IPS-NIHi7 (cell line): ENCODE data around the gene PLEKHA7.

ENCODE experiments used
- DNase-seq: peaks from one replicate; pipeline ENCODE4 v3.0.0; 2012; ENCODE audit warnings: mixed read lengths; ENCODE audit errors: extremely low spot score

The PLEKHA7 gene

DNA sequence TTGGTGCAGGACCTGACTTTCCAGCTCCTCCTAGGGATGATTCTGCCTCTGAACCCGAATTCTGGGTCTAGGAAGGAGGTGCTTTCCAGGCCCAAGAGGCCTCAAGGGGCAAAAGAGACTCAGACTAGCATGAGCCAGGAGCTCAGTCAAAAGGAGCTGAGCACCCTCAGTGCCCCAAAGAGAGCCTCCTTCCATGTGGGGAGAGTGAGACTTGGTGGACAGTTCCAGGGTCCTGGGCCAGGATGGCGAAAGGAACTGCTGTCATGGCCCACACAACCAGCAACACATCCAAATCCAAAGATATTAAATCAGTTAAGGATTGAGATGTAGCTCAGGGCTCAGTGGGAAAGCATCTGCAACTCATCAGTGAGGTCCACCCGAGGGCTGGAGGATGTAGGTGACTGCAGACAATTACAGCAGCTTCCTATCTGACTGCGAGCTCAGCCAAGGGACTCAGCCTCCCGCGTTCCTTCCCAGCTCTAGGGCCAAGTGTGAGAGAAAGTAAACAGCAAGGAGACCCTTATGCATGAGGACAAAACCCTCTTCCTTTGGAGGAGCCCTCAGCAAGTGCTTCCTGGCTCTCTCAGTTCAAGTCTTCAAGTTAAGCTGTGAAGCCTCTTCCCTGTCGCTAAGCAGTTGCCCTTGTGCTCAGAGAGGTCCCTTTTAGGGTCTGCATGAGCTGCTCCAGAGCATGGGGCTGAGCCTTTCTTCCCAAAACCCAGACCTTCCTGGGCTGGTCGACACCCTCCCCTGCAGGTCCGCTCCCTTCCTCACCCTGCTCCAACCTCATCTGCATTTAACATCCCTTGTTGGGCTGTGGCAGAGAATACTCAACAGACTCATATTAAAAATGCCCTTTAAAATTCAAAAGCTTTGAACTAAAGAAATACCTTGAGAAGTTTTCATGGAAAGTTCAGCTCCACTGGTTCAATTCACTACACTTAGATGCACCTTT is 240.0 kb downstream of the PLEKHA7 start:
- peak; percentile 10 for DNase-seq

GRCh38 chr11:16772141-16772512 is 242.1 kb downstream of the PLEKHA7 start:
- no peak for DNase-seq

DNA sequence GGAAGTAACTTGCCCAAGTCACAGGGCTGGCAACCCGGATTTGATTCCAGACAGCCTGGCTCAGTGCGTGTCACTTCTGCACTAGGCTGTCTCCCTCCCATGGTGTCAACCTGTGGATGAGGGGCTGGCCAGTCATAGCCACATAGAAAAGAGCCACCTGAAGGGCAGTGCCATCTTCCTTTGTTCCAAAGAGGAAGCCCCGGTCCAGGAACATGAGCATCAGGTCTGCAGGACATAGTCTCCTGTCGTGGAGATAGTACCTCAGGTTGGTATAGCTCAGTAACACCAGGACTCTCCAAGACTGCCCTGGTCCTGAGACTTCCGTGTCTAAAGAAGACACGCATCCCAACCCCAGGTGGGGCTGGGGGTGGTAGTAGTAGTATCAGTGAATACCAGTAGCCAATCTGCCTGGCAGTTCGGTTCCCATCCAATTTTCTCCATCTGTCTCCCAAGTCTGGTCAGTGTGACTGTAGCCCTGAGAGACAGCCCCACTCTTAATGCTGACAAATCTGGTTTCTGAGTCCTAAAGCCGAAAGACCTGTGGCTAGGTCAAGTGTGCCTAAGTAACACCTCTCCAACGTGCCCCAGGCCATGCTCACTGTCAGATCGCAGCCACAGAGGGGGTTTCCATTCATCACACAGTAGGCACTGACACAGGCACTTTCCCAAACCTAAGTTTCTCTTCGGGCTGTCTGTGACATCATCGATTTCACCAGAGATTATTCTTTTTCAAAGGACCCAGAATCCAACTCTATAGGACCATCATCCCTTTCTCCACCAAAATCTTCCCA is 242.7 kb downstream of the PLEKHA7 start:
- DNase-seq = peak; percentile 7

DNA sequence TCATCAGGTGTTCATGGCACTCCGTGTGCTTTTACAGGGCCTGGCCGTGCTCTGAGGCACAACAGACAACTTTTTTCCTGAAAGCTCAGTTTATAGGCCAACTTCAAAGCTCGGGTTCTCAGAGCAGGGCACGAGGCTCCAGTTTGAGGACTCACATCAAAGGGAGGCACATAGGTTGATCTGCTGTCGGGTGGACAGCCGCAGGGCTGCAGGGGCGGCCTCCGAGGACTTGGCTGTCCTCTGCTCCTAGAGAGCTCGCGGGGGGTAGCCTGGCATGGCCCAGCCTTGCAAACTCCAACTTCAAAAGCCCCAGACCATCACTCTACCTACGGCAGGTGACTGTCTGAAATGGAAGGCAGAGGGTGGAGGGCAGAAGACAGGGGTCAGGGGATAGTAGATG is 244.2 kb downstream of the PLEKHA7 start:
- DNase-seq = peak; percentile 6

GRCh38 chr11:16769386-16769785 is 244.8 kb downstream of the PLEKHA7 start:
- DNase-seq = peak; percentile 10

DNA sequence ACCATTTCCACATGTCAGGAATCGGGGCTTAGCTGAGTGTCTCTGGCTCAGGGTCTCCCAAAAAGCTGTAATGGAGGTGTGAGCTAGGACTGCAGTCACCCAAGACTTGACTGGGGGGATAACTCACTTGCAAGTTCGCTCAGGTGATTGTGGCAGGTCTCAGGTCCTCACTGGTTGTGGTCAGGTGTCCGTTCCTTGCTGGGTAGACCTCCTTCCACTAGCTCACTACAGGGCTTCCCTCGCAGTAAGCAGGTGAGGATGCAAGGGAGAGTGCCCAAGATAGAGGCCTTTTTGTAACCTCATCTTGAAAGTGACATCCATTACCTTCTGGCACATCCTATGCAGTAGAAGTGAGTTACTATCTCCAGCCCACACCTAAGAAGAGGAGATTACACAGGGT is 246.3 kb downstream of the PLEKHA7 start:
- no peak for DNase-seq

DNA sequence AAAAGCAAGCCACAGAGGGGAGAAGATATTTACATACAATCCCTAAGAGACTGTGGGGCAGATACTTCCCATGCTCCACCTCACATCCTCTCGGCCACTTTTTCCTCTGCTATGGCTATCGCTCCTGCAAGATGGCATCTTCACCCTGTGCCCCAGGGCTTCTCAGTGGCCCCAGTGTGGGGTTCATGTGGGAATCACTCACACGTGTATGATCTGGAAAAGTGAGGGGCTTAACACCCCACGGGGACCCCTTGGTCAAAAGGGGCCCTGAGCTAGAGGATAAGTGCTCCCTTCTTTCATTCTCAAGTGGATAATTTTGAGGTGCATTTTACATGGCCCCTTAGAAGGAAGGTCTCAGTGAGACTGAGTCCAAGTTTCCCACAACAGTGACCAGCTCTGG is 247.1 kb downstream of the PLEKHA7 start:
- no peak for DNase-seq

DNA sequence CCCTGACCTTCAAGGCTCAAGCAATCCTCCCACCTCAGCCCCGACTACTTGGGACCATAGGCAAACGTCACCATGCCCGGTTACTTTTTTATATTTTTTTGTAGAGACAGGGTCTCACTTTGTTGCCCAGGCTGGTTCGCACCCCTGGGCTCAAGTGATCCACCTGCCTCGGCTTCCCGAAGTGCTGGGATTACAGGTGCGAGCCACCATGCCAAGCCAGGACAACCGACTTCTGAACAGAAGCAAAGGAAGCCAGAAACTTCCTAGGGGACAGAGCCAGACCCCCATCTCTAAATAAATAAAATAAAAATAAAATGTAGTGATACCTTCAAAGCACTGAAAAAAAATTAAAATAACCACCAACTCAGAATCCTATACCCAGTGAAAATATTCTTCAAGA is 249.3 kb downstream of the PLEKHA7 start:
- no peak for DNase-seq

DNA sequence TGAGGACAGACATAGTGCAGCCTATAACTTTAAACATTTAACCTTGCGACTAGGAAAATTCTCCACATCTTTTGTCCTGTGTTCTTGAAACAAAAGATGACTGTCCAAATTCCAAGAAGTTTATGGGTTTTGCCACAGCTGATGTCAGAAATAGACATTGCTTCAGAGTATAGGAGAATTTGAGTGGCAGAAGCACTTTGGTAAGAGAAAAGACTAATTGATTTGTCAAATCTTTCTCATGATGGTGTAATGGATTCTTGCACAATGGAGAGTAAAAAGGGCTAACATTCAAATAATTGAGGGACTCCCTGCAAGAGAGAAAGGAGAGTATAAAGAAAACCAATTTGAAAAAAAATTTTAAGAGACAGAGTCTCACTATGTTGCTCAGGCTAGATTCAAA is 250.5 kb downstream of the PLEKHA7 start:
- no peak for DNase-seq

DNA sequence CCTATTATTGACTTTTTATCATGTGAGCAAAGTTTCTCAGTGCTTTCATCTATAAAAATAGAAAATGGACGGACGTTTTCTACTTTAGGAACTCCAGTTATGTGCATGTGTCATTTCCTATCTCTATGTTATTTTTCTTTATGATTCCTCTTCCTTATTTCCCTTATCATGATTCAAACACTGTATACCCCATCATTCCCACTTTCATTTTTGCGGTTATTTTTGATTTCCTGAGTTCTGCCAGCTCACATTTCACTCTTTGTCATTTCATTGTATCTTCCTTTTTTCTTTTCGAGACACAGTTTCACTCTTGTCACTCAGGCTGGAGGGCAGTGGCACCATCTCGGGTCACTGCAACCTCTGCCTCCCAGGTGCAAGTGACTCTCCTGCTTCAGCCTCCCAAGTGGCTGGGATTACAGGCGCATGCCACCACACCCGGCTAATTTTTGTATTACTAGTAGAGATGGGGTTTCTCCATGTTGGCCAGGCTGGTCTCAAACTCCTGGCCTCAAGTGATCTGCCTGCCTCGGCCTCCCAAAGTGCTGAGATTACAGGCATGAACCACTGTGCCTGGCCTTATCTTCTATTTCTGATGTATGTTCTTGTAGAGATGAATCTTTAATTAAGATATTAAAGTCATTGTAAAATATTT is 254.2 kb downstream of the PLEKHA7 start:
- no peak for DNase-seq

- no peak for DNase-seq
These were observed 255.7 kb downstream of the PLEKHA7 start for GRCh38 chr11:16758382-16759024.

DNA sequence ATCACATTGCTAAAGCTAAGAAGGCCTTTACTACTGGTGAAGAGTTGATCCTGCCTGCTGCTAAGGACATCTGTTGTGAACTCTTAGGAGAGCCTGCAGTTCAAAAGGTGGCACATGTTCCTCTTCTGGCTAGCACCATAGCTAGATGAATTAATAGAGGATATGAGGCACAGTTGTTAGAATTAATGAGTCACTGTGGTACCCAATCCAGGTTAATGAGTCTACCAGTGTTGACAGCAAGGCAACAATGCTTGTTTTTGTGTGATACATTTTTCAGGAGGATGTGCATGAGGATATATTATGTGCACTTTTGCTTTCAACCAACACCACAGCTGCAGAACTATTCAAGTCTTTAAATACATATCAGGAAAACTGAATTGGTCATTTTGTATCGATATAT is 263.8 kb downstream of the PLEKHA7 start:
- DNase-seq = no peak

GRCh38 chr11:16749666-16750065 is 264.5 kb downstream of the PLEKHA7 start:
- DNase-seq = no peak

- DNase-seq = no peak
These were observed 265.1 kb downstream of the PLEKHA7 start for GRCh38 chr11:16749092-16749491.

DNA sequence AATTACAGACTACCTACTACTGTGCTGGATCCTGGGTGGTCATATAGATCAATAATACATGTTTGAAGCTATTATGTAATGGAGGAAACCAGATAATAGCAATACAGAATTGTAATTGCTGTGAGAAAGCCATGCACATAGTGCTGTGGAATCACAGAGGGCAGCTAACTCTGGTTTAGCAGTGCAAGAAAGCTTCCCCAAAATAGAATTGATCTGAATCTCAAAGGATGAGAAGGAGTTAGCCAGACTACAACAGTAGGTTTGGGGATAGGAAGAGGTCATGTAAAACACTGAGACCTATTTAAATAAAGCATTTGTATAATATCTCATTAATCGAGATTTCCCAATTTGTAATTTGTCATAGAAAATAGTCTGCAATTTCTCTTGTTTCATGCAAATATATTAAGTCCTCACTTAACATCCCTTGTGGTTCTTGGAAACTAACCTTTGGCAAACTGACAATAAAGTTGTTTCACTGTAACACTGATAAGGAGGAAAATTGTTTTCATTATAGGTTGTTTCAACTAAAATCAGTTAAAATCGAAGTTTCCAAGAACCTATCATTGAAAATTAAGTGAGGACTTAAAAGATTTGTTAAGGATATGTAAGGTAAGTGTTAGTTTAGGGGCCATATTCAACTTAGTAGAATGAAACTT is 268.1 kb downstream of the PLEKHA7 start:
- no peak for DNase-seq

DNA sequence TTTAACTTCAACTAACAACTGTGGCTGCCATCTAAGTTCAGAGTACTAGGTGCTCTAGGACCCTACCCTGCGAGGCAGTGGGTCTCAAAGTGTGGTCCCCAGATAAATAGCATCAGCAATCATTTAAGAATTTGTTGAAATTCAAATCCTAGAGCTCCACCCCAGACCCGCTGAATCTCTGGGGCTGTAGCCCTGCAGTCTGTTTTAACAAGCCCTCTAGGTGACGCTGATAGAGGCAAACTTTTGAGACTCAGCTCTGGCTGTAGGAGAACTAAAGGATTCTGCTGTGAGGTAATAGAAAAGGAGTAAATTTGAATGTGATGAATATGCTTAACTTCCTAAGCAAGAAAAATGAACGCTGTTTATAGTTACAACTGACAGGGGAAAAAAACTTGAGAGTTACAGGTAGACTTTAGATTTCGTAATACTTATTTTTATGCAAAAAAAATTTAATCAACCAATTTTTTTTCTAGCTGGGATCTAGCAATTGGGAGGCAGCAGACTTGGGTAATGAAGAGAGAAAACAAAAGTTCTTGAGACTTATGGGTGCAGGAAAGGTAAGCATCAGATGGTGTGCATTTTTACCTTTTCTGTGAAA is 270.0 kb downstream of the PLEKHA7 start:
- DNase-seq = no peak

GRCh38 chr11:16743478-16743877 is 270.7 kb downstream of the PLEKHA7 start:
- no peak for DNase-seq

DNA sequence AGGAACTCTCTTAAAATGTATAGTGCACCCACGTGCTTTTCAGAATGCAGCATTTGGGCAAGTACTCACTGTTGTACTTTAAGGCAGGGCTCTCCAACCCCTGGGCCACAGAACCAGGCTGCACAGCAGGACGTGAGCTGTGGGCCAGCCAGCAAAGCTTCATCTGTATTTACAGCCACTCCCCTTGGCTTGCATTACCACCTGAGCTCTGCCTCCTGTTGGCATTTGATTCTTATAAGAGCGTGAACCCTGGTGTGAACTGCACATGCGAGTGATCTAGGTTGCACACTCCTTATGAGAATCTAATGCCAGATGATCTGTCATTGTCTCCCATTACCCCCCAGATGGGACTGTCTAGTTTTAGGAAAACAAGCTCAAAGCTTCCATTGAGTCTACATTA is 272.7 kb downstream of the PLEKHA7 start:
- no peak for DNase-seq

DNA sequence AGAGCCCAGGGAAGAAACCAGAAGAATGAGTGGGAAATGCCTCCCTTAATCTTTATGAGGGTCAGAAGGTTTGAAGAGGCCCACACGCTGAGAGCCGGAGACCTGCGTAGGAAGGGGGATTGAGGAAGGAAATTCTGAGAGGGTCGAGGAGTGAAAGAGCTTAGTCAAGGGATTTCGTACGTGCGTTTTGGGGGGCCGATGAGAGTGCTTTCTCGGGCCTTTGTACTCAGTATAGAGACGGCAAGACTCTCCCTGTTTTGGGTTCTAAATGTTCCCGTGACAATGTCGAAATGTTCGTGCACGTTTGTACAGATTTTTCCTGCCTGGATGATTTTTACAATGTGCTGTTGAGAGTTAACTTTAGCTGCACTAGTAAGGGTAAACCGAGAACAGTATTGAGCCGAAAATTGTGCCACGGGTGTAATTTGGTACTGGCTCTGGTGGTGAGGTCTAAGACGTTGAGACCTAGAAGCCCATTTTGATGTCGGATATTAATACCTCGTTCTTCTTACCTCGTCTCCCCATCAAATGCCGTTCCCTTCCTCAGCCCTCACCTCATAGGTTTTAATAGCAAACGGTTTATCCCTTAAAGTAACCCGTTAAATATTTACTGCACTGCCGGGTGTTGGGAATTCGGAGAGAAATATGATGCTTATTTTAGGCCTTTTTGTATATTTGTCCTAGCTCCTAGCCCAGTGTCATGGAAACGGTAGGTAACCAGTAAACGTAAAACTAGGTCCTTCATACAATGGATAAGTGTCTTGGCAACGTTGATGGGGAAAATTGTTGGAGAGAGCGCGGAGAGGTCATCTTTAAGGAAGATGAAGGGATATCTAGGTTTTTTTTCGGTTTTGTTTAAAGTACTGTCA is 275.0 kb downstream of the PLEKHA7 start:
- no peak for DNase-seq
